SIG-M5 treated with dmso at 0.1 percent for 504 hours (cell line): Measurements from ENCODE around the gene LIMCH1.
"Not testable (repeated sequence)": the region's sequence is repeated elsewhere in the genome, so short reads cannot be mapped to it uniquely, and the experiment has no call there.

Source experiments
- DNase-seq: peaks from one replicate; lab custom pipeline; 2025; ENCODE audit not compliant: unreplicated experiment; lab: John Stamatoyannopoulos, UW

Gene LIMCH1

GRCh38 chr4:41538017-41538733 lies at the start of gene LIMCH1:
Gene LIMCH1, plus strand, starts transcription at chr4:41538157. Its CDS starts 67,839 bp downstream, at chr4:41605996.
- no peak for DNase-seq

GRCh38 chr4:41491081-41491576 lies 46.8 kb upstream of the LIMCH1 start:
- not testable (repeated sequence) for DNase-seq

GRCh38 chr4:41496977-41497376 lies 41.0 kb upstream of the LIMCH1 start:
- no peak for DNase-seq

- no peak for DNase-seq
Observed at GRCh38 chr4:41498177-41498576, 39.8 kb upstream of the LIMCH1 start.

- no peak for DNase-seq
Observed at GRCh38 chr4:41504167-41504818, 33.7 kb upstream of the LIMCH1 start.

GRCh38 chr4:41505161-41505661 lies 32.7 kb upstream of the LIMCH1 start:
- DNase-seq, result no peak

- no peak for DNase-seq
Observed at GRCh38 chr4:41506130-41506529, 31.8 kb upstream of the LIMCH1 start.

- no peak for DNase-seq
Observed at GRCh38 chr4:41507291-41507947, 30.5 kb upstream of the LIMCH1 start.

- DNase-seq, result no peak
Observed at GRCh38 chr4:41509451-41509866, 28.5 kb upstream of the LIMCH1 start.

GRCh38 chr4:41510179-41510578 lies 27.8 kb upstream of the LIMCH1 start:
- DNase-seq, result no peak

- DNase-seq, result peak; percentile 72
Observed at GRCh38 chr4:41512136-41512535, 25.8 kb upstream of the LIMCH1 start.

GRCh38 chr4:41512596-41512995 lies 25.4 kb upstream of the LIMCH1 start:
- DNase-seq, result peak; percentile 78

- DNase-seq, result no peak
Observed at GRCh38 chr4:41514169-41514568, 23.8 kb upstream of the LIMCH1 start.

- DNase-seq, result peak; percentile 79
Observed at GRCh38 chr4:41514766-41515481, 23.0 kb upstream of the LIMCH1 start.

GRCh38 chr4:41517121-41517520 lies 20.8 kb upstream of the LIMCH1 start:
- no peak for DNase-seq

GRCh38 chr4:41517747-41518146 lies 20.2 kb upstream of the LIMCH1 start:
- no peak for DNase-seq

- DNase-seq, result no peak
Observed at GRCh38 chr4:41524425-41524824, 13.5 kb upstream of the LIMCH1 start.

GRCh38 chr4:41525129-41525528 lies 12.8 kb upstream of the LIMCH1 start:
- no peak for DNase-seq

GRCh38 chr4:41526628-41527027 lies 11.3 kb upstream of the LIMCH1 start:
- DNase-seq, result no peak

GRCh38 chr4:41528512-41529205 lies 9.3 kb upstream of the LIMCH1 start:
- no peak for DNase-seq
